ENCODE measurements around the gene EMID1. TPM values are rescaled to one million over a fixed set of nuclear protein-coding genes. Genes with fewer than 3 reads are reported as not detected.

The EMID1 gene
- total and polyA plus RNA-seq, 8 donors = 6.2 to 16.8 (median 10.0) TPM

GRCh38 chr22:29300467-29300806 lies 94.7 kb downstream of the EMID1 start:
- Histone ChIP-seq H3K4me3 (no peak overlapping the region), H3K27me3 (no peaks in the 10 kb centered on the region), H3K27ac (no peak overlapping the region), H3K36me3 (peaks cover 22 to 56% (median 46%) of the 10 kb centered on the region in 3 donors), H3K9me3 (no peaks in the 10 kb centered on the region), H3K4me1 (peaks cover 0 to 9% (median 3%) of the 10 kb centered on the region in 3 donors)
- 79 to 81% methylated on average over 4 of the region's 4 CpGs for WGBS, 2 donors
- ATAC-seq (no peak), FAIRE-seq (no peak), DNase-seq (no peak)
- intact Hi-C loops (cut with DNase I) = no loop called here
- no peak for TF ChIP-seq CTCF (IDR thresholded peaks at IDR 0.05)

GRCh38 chr22:29300807-29301601 lies 95.3 kb downstream of the EMID1 start:
- WGBS, 2 donors = 76 to 80% methylated on average over 10 of the region's 10 CpGs
- intact Hi-C loops (cut with DNase I) = no loop called here
- peak in 1 of 6 donors; percentile 22 for DNase-seq
- Histone ChIP-seq H3K27me3 (no peaks in the 10 kb centered on the region), H3K4me1 (peaks cover 0 to 9% (median 3%) of the 10 kb centered on the region in 3 donors), H3K4me3 (no peak overlapping the region), H3K27ac (no peak overlapping the region), H3K36me3 (peaks cover 22 to 50% (median 42%) of the 10 kb centered on the region in 3 donors), H3K9me3 (no peaks in the 10 kb centered on the region)
- TF ChIP-seq CTCF (IDR thresholded peaks at IDR 0.05) = no peak
- no peak for ATAC-seq
- no peak for FAIRE-seq

GRCh38 chr22:29301716-29302401 lies 96.2 kb downstream of the EMID1 start:
- DNase-seq (peak in 1 of 6 donors; percentile 30), ATAC-seq (no peak), FAIRE-seq (no peak)
- no peak for TF ChIP-seq CTCF (IDR thresholded peaks at IDR 0.05)
- H3K36me3 ChIP-seq = peaks cover 19 to 42% (median 33%) of the 10 kb centered on the region in 3 donors
- no peak overlapping the region for H3K4me3 ChIP-seq
- 74 to 80% methylated on average over 17 of the region's 17 CpGs for WGBS, 2 donors
- no peaks in the 10 kb centered on the region for H3K27me3 ChIP-seq
- peak overlapping the region in 3 of 4 donors; percentile 2 to 52 (median 31) for H3K27ac ChIP-seq
- intact Hi-C loops (cut with DNase I) = no loop called here
- peaks cover 0 to 9% (median 3%) of the 10 kb centered on the region in 3 donors for H3K4me1 ChIP-seq
- no peaks in the 10 kb centered on the region for H3K9me3 ChIP-seq

GRCh38 chr22:29302402-29302680 lies 96.6 kb downstream of the EMID1 start:
- no peak for FAIRE-seq
- intact Hi-C loops (cut with DNase I) = no loop called here
- Histone ChIP-seq H3K36me3 (peaks cover 15 to 37% (median 29%) of the 10 kb centered on the region in 3 donors), H3K27me3 (no peaks in the 10 kb centered on the region), H3K4me3 (no peak overlapping the region), H3K4me1 (peaks cover 0 to 9% (median 3%) of the 10 kb centered on the region in 3 donors), H3K27ac (peak overlapping the region; percentile 2 to 52 (median 40)), H3K9me3 (no peaks in the 10 kb centered on the region)
- WGBS, 2 donors = 27 to 36% methylated on average over 2 of the region's 2 CpGs
- ATAC-seq = peak in 1 of 4 donors; percentile 3
- no peak for TF ChIP-seq CTCF (IDR thresholded peaks at IDR 0.05)
- DNase-seq = no peak
